Activated T-cell treated with anti-CD3 and anti-CD28 coated beads, Interleukin-2, amount 50 U/mL, for 48 hours (primary cell): Measurements from ENCODE around the gene ARHGEF16.

Experiments
- DNase-seq, 2 experiments: peaks; one replicate each; pipeline ENCODE4 v3.0.0-alpha.2; 2020

ARHGEF16 gene

GRCh38 chr1:3504151-3504821 is 49.8 kb downstream of the ARHGEF16 start:
- DNase-seq: no peak

GRCh38 chr1:3504822-3505153 is 50.3 kb downstream of the ARHGEF16 start:
- DNase-seq: no peak

GRCh38 chr1:3505161-3505560 is 50.7 kb downstream of the ARHGEF16 start:
- no peak for DNase-seq

- DNase-seq: no peak
Observed at GRCh38 chr1:3506041-3506440, 51.6 kb downstream of the ARHGEF16 start.

- no peak for DNase-seq
Observed at GRCh38 chr1:3506943-3507342, 52.5 kb downstream of the ARHGEF16 start.

- no peak for DNase-seq
Observed at GRCh38 chr1:3507636-3508275, 53.3 kb downstream of the ARHGEF16 start.

- DNase-seq: no peak
Observed at GRCh38 chr1:3508757-3509415, 54.4 kb downstream of the ARHGEF16 start.

GRCh38 chr1:3509721-3510120 is 55.3 kb downstream of the ARHGEF16 start:
- DNase-seq: no peak

GRCh38 chr1:3510136-3510955 is 55.9 kb downstream of the ARHGEF16 start:
- no peak for DNase-seq

- DNase-seq: no peak
Observed at GRCh38 chr1:3510956-3511250, 56.4 kb downstream of the ARHGEF16 start.

GRCh38 chr1:3511306-3511705 is 56.8 kb downstream of the ARHGEF16 start:
- no peak for DNase-seq

- no peak for DNase-seq
Observed at GRCh38 chr1:3511856-3512255, 57.4 kb downstream of the ARHGEF16 start.

GRCh38 chr1:3514404-3514803 is 59.9 kb downstream of the ARHGEF16 start:
- DNase-seq: no peak

GRCh38 chr1:3515272-3515671 is 60.8 kb downstream of the ARHGEF16 start:
- no peak for DNase-seq

- no peak for DNase-seq
Observed at GRCh38 chr1:3515774-3516480, 61.5 kb downstream of the ARHGEF16 start.

- no peak for DNase-seq
Observed at GRCh38 chr1:3516481-3516869, 62.0 kb downstream of the ARHGEF16 start.

GRCh38 chr1:3516911-3517675 is 62.6 kb downstream of the ARHGEF16 start:
- no peak for DNase-seq

- peak; percentile 60 to 63 for DNase-seq
Observed at GRCh38 chr1:3518256-3518655, 63.8 kb downstream of the ARHGEF16 start.

- DNase-seq: no peak
Observed at GRCh38 chr1:3518756-3519155, 64.3 kb downstream of the ARHGEF16 start.

- no peak for DNase-seq
Observed at GRCh38 chr1:3519301-3519885, 64.9 kb downstream of the ARHGEF16 start.

- DNase-seq: no peak
Observed at GRCh38 chr1:3520419-3521378, 66.2 kb downstream of the ARHGEF16 start.
